HG03139 (cell line): Measurements from ENCODE around the gene SLC35B2.

Experiments used
- ATAC-seq: cut with Tn5 transposase; IDR thresholded peaks from one replicate; pipeline ENCODE4 v1.9.1; 2021; ENCODE audit not compliant: unreplicated experiment

The SLC35B2 gene

DNA sequence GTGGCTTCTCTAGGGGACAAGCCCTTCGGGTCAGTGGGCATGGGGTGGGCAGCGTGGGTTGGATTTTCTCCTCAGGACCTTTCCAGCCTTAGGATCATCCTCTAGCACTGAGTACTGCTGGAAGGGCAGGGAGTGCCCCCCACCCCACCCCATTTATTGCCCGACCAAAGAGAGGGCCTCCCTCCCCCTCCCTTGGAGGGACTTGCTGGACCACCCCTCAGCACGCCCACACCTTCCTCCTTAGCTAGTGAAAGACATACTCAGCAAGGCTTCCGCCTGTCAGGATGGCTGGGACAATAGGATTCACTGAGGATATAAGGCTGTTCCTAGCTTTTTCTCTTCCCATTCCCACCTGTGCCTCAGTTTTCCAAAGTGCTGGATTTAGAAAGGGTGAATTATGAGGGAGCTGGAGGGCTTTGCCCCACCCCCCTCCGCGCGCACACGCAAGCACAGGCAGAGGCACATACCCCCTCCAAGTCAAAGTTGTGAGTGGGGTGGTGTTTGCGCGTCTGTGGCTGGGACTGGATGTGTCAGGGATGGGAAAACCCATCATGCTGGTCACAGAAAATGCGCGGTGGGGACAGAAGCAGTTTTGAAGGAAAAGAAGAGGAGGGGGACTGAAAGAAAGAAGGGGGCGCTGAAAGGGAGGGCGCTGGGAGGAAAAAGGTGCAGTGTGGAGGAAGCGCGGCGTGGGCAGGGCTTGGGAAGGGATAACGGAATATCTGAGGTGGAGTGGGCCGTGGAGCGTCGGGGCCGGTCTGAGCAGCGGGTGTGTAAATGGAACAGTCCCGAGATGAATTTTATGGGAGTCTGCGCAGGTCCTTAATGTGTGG lies 34.6 kb downstream of the SLC35B2 start:
- ATAC-seq: no peak

DNA sequence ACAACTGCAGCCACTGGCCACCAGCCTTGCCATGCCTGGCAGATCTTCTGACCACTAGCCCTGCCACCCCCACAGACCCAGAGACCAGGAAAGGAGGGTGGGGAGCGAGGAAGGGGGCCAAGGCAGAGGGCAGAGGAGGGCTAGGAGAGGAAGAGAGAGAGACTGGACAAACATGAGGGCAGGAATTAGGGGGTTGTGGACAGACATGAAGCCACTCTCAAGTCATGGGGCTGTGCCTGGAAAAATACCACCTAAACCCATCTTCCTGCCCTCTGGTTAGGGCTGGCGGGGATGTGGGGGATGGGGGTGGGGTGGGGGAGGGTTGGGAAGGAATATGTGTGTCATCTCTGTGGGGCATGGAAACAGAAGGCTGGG lies 35.4 kb downstream of the SLC35B2 start:
- ATAC-seq: no peak

DNA sequence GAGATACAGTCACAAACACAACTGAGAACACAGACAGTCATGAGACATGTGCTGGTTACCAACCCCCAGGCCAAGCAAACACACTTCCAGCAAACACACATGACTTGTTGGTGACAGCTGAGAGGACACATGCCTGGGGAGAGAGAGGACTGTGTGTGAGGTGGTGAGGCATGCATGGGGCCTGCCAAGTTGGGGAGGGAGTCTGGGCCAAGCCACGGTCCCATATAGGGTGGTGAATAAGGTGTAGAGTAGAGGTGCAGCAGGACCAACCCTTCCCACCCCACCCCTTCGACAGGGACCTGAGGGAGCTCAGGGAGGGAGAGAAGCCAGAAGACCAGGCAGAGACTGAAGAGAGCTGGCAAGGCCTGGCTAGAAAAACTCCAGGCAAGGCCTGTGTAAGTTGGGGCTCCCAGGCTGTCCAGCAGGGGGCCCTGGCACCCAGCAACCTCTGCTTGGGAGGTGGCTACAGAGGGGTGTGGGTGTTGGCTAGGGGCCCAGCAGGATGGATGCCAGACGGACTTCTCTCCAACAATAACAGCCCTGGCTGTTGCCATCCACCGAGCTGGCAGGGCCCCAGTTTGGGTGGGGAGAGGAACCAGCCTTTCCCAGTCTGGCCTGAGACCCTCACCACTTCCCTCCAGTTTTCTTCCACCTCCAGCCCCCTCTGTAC lies 35.9 kb downstream of the SLC35B2 start:
- ATAC-seq: peak; percentile 46

DNA sequence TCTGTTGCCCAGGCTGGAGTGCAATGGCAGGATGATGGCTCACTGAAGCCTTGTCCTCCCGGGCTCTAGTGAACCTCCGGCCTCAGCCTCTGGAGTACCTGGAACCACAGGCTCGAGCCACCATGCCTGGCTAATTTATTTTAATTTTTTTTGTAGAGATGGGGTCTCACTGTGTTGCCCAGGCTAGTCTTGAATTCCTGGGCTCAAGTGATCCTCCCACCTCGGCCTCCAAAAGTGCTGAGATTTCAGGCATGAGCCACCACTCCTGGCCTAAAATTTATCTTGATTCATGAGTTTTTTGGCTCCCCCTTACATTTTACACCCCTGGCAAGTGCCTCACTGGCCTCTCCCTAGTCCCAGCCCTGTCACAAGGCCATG lies 36.4 kb downstream of the SLC35B2 start:
- ATAC-seq: no peak

DNA sequence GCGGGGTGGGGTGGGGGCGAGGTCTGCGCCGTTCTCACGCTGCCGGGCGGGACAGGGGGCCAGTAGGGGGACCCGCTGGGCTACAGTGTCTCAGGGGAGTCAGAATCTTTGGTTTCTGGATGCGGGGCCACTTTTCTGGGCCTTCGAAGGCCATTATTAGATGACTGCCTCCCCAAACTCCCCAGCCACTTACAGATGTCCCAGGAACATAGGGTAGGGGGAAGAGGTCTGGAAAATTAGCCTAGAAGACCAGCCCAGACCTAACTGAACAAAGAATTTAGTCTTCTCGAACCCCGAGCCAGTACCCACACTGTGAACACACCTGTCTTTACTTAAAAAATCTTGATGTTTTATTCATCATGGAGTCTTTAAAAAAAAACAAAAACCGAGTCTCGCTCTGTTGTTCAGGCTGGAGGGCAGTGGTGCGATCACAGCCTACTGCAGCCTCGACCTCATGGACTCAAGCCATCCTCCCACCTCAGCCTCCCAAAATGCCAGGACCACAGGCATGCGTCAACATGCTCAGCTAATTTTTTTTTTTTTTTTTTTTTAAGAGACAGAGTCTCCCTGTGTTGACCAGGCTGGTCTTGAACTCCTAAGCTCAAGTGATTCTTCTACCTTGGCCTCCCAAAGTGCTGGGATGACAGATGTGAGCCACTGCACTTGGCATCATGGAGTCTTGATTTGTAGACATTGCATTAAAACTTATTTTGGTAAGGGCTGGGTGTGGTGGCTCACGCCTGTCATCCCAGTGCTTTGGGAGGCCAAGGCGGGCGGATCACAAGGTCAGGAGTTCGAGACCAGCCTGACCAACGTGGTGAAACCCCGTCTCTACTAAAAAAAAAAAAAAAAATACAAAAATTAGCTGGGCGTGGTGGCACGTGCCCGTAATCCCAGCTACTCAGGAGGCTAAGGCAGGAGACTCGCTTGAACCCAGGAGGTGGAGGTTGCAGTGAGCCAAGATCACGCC lies 37.2 kb downstream of the SLC35B2 start:
- ATAC-seq: no peak

DNA sequence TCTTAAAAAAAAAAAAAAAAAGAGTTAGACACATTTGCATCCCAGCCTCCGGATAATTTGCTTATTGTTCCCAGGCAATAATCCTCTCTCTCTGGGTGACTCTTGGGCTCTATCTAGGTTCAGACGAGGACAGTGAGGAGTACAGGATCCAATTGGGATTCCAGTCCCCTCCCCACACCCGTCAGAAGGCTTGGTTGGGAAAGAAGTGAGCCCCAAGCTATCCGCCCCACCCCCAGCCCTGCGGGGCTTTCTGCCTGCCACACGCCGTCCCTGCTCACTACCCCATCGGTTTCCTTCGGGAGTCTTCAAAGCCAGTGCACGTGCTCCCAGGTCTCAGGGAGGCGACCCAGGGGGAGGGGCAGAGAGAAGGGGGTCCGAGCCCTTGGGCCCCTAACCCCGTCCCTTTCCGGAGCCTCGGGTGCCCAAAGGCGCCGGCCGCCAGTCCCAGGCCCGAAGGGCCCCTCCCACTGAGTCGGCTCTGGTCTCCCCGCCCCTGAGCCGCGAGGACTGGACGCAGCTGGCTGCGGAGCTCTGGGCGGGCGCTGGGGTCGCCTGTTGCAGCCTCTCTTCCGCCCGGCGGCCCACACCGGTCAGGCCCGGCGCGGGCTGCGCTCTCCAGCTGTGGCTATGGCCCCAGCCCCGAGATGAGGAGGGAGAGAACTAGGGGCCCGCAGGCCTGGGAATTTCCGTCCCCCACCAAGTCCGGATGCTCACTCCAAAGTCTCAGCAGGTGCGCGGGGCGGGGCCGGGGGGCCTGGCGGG lies 38.1 kb downstream of the SLC35B2 start:
- ATAC-seq: peak; percentile 48

DNA sequence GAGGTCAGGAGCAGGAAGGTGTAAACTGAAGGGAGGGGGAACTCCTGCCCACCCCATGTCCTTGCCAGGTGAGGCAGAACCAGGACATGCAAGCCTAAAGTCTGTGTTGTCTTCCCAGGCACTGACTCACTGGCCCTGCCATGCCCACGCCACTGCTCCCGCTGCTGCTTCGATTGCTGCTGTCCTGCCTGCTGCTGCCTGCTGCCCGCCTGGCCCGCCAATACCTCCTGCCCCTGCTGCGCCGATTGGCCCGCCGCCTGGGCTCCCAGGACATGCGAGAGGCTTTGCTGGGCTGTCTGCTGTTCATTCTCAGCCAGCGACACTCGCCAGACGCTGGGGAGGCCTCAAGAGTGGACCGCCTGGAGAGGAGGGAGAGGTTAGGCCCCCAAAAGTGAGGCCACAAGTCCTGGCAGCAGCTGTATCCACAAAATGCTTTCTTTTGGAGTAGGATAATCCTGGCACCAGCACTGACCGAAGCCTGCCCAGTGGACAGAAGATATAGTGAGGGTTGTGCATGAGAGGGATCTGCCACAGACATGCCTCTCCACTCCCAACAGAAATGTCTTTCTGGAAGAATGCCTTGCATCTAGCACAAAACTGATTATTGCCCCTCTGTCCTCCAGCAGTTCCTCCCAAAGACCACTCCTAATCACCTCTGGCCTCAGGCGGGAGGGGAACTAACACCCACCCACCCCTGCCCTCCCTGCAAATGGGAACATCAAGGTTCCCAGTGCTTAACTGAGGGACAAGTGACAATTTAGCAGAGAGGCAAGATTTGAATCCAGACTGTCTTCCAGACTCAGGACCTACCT lies 39.8 kb downstream of the SLC35B2 start:
- no peak for ATAC-seq

DNA sequence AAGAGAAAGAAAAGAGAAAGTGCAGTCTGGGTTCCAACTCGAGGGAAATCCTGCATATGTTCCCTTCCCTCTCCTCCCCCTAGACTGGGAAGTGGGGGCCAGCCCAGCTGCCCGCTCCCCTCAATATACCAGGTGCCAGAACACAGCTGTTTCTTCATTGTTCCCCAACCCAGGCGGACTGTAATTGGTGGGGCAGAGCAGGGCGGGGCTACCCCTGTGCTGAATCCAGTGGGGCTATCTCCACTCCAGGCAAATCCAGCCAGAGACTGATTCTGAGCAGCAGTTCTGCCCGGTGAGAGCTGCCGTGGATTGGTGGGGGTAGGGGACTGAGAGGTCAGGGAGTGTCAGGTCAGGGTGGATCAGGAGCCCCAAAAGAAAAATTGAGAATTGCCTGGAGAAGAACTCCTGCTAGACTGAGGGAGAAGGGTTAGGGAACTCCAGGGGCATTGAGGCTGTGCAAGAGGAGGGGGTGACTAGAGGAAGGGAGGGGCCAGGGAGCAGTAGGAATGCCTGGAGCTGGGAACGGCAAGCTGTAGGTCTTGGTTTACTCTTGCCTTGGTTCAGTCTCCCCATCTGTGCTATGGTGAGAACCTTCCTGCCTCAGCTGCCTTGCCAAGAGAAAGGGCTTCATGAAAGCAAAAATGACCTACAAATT lies 40.5 kb downstream of the SLC35B2 start, which contains the start of gene MYMX:
Gene MYMX, plus strand, starts transcription at position 250 of the 655 bp plus-strand sequence. CDS start 546 bp downstream, outside the sequence.
- no peak for ATAC-seq

DNA sequence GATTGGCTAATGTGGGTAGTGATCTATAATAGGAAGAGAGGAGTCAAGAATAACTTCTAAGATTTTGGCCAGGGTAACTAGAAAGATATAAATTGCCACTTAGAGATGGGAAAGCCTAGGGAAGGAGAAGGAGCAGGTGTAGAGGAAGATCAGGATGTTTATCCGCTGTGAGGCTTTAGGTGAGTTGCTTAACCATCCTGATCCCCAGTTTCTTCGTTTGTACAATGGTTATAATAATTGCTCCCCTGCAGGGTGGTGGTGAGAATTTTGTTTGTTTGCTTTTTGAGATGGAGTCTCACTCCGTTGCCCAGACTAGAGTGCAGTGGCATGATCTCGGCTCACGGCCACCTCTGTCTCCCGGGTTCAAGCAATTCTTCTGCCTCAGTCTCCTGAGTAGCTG lies 43.0 kb downstream of the SLC35B2 start:
- ATAC-seq: no peak

DNA sequence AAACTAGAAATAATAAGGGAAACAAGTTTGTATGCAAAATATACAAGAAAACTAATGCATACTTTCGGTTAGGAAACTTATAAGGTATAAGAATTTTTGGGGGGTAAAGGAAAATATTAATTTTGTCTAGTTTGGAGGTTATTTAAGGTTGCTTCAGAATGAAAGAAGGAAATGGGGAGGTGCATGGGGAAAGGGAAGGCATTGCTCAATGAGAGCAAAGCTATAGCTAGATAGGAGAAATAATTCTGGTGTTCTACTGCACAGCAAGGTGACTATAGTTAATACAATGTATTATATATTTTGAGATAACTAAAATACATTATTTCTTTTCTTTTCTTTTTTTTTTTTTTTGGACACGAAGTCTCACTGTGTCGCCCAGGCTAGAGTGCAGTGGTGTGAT lies 46.0 kb downstream of the SLC35B2 start:
- ATAC-seq: no peak

DNA sequence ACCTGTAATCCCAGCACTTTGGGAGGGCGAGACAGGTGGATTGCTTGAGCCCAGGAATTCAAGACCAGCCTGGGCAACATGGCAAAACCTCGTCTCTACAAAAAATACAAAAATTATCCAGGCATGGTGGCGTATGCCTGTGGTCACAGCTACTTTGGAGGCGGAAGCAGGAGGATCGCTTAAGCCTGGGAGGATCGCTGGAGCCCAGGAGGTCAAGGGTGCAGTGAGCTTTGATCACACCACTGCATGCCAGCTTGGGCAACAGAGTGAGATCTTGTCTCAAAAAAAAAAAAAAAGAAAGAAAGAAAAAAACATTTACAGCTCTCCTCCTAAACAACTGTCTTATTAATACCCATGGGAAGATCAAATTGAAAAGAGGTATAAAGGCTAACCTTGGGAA lies 49.4 kb downstream of the SLC35B2 start:
- ATAC-seq: no peak
